DOHH2 (cell line): ENCODE data around the gene RNASE12.

Experiments used
- H3F3A ChIP-seq: fragments of 200-600 bp; sonication (generic), shearing (Covaris generic); 2 replicates; pipeline ENCODE4 v1.6.0; 2016; ENCODE audit warnings: antibody characterized with exemption, mild to moderate bottlenecking; ENCODE audit not compliant: control insufficient read depth, insufficient read depth
- H3K27ac ChIP-seq: fragments of 200-600 bp; sonication (generic); 2 replicates; pipeline ENCODE4 v1.5.1; 2014; ENCODE audit warnings: low read depth, mild to moderate bottlenecking, low read length, moderate library complexity
- H3K27me3 ChIP-seq: fragments of 200-600 bp; sonication (generic); 2 replicates; pipeline ENCODE4 v1.6.1; 2014; ENCODE audit warnings: mild to moderate bottlenecking, low read length, mixed read lengths; ENCODE audit not compliant: control insufficient read depth
- H3K36me3 ChIP-seq: fragments of 200-600 bp; sonication (generic); 2 replicates; pipeline ENCODE4 v1.6.1; 2014; ENCODE audit warnings: mild to moderate bottlenecking, low read length, moderate library complexity, mixed read lengths; ENCODE audit not compliant: control insufficient read depth
- H3K4me1 ChIP-seq: fragments of 200-600 bp; sonication (generic); 2 replicates; pipeline ENCODE4 v1.6.1; 2014; ENCODE audit warnings: mild to moderate bottlenecking, low read length, mixed read lengths; ENCODE audit not compliant: control insufficient read depth
- H3K4me2 ChIP-seq: fragments of 200-600 bp; sonication (generic); 2 replicates; pipeline ENCODE4 v1.6.0; 2014; ENCODE audit warnings: mild to moderate bottlenecking, low read length, moderate library complexity
- H3K4me3 ChIP-seq: fragments of 200-600 bp; sonication (generic); 2 replicates; pipeline ENCODE4 v1.5.1; 2014; ENCODE audit warnings: mild to moderate bottlenecking, low read length, mixed read lengths
- H3K79me2 ChIP-seq: fragments of 200-600 bp; sonication (generic); 2 replicates; pipeline ENCODE4 v1.6.1; 2014; ENCODE audit warnings: mild to moderate bottlenecking, low read length, mixed read lengths; ENCODE audit not compliant: control insufficient read depth
- H3K9me2 ChIP-seq: fragments of 200-600 bp; sonication (generic); replicated peaks from 2 replicates; pipeline ENCODE4 v1.6.1; 2014; ENCODE audit warnings: mild to moderate bottlenecking, low read length, mixed read lengths; ENCODE audit not compliant: control insufficient read depth
- H3K9me3 ChIP-seq: fragments of 200-600 bp; sonication (generic); 2 replicates; pipeline ENCODE4 v1.6.1; 2014; ENCODE audit warnings: antibody characterized with exemption, low read length, mixed read lengths; ENCODE audit not compliant: control insufficient read depth, insufficient read depth
- H4K20me1 ChIP-seq: fragments of 200-600 bp; sonication (generic); 2 replicates; pipeline ENCODE4 v1.6.0; 2014; ENCODE audit warnings: low read depth, mild to moderate bottlenecking, antibody characterized with exemption, low read length, moderate library complexity; ENCODE audit not compliant: control insufficient read depth, insufficient read depth
- CTCF ChIP-seq: fragments of 200-600 bp; sonication (generic); IDR thresholded peaks from one replicate; pipeline ENCODE4 v1.5.1; 2014; ENCODE audit warnings: antibody characterized with exemption, mild to moderate bottlenecking, low read depth, low read length; ENCODE audit not compliant: poor library complexity, severe bottlenecking
- EZH2phosphoT487 ChIP-seq: fragments of 200-600 bp; sonication (generic); IDR thresholded peaks from 2 replicates; pipeline ENCODE4 v1.6.1; 2017; ENCODE audit warnings: borderline replicate concordance, mild to moderate bottlenecking, antibody characterized with exemption, low read length, moderate library complexity, mixed read lengths

The RNASE12 gene

GRCh38 chr14:20624495-20625070 lies 33.4 kb upstream of the RNASE12 start:
- Histone ChIP-seq H4K20me1 (peaks cover 5% of the 10 kb centered on the region; the same call in 1 of the 2 replicates), H3K4me1 (peaks cover 55% of the 10 kb centered on the region), H3K9me2 (no peaks in the 10 kb centered on the region), H3K4me3 (peak overlapping the region; percentile 58), H3K79me2 (no peaks in the 10 kb centered on the region), H3K4me2 (peak overlapping the region; percentile 69), H3K27ac (no peak overlapping the region), H3K9me3 (no peaks in the 10 kb centered on the region), H3K36me3 (no peaks in the 10 kb centered on the region), H3F3A (peaks cover 7% of the 10 kb centered on the region; the same call in 1 of the 2 replicates), H3K27me3 (peaks cover 76% of the 10 kb centered on the region)
- TF ChIP-seq CTCF: no peak
- TF ChIP-seq EZH2phosphoT487: peak; percentile 83; the same call in 1 of the 2 replicates

GRCh38 chr14:20623798-20624197 lies 32.6 kb upstream of the RNASE12 start:
- no peak overlapping the region for H3K27ac ChIP-seq
- H3K4me3 ChIP-seq: no peak overlapping the region; the same call in 1 of the 2 replicates
- H3K27me3 ChIP-seq: peaks cover 72% of the 10 kb centered on the region
- H3K36me3 ChIP-seq: no peaks in the 10 kb centered on the region
- no peaks in the 10 kb centered on the region for H3K79me2 ChIP-seq
- peaks cover 3% of the 10 kb centered on the region; the same call in 1 of the 2 replicates for H3F3A ChIP-seq
- TF ChIP-seq EZH2phosphoT487 (no peak), CTCF (no peak)
- H3K4me1 ChIP-seq: peaks cover 55% of the 10 kb centered on the region
- H3K9me2 ChIP-seq: no peaks in the 10 kb centered on the region
- H3K9me3 ChIP-seq: no peaks in the 10 kb centered on the region
- peak overlapping the region; percentile 69; the same call in 1 of the 2 replicates for H3K4me2 ChIP-seq
- peaks cover under 1% of the 10 kb centered on the region; the same call in 1 of the 2 replicates for H4K20me1 ChIP-seq

- Histone ChIP-seq H3K36me3 (no peaks in the 10 kb centered on the region), H3K9me2 (no peaks in the 10 kb centered on the region), H3K27ac (no peak overlapping the region), H3K79me2 (no peaks in the 10 kb centered on the region), H3F3A (peaks cover 3% of the 10 kb centered on the region; the same call in 1 of the 2 replicates), H4K20me1 (no peaks in the 10 kb centered on the region), H3K27me3 (peaks cover 65% of the 10 kb centered on the region), H3K9me3 (no peaks in the 10 kb centered on the region), H3K4me1 (peaks cover 54% of the 10 kb centered on the region), H3K4me2 (peak overlapping the region; percentile 45), H3K4me3 (peak overlapping the region; percentile 1; the same call in 1 of the 2 replicates)
- TF ChIP-seq CTCF: no peak
Observed at GRCh38 chr14:20622816-20623291, 31.7 kb upstream of the RNASE12 start.
